Hematopoietic multipotent progenitor cell treated with erythropoietin and hydrocortisone succinate and interleukin-3 and kit ligand, for 8 days (in vitro differentiated cells): Measurements from ENCODE around the gene RPP30.
"Not testable (repeated sequence)": the region's sequence is repeated elsewhere in the genome, so short reads cannot be mapped to it uniquely, and the experiment has no call there.

Experiments
- DNase-seq: peaks from one replicate; pipeline ENCODE4 v3.0.0-alpha.2; 2015

Gene RPP30

DNA sequence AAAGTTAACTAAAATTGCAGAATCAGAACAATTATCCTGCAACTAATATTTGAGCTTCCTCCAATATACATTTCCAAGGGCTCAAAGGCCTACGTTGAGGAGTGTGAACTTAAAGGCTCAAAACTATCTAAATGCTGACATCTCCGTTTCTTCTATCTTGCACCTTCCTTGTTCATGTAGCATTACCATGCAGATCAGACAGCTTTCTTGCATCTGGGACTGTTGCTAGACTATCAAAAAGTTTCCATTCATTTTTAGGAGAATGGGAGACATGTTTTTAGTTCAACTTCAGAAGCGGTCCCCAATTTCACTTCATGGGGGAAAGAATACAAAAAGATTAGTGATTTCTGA is 46.2 kb downstream of the RPP30 start:
- no peak for DNase-seq

DNA sequence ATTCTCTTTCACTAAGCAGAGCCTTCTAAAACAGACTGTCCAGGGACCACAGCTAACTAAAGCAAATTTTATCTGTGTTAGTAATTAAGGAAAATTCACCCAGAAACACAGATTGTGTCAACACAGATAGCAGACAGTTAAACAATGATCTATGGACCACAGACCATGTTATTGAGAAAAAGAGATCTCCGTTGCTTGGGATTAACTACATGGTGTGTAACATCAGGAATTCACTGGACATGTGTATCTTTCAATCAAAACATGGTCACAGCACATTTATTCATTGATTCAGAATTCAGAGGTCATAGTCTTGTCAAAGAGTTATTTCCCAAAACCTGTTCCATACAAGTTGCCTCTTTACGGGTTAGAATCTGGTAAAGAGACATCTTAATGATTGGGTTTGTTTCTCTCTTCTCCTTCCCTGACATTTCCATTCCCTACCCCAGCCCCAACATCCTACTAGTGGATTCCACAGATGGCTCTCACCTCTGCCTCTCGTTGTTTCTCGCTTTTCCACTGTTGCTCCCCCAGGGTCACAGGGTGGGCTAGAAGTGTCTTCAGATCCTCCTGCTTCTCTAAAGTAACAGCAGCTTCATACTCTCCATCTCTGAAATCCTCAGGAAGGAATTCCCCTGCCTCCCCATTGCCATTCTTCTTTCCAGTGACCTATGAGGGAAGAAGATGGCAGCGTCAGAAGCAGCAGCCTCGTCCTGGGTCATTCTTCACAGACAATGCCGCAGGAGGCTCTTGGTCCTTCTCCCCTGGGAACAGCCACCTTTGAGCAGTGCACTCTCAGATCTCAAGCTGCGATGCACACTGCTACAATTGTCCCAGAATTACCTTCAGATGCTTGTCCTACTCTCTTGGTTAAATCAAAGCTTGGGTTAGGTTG is 48.2 kb downstream of the RPP30 start:
- no peak for DNase-seq

DNA sequence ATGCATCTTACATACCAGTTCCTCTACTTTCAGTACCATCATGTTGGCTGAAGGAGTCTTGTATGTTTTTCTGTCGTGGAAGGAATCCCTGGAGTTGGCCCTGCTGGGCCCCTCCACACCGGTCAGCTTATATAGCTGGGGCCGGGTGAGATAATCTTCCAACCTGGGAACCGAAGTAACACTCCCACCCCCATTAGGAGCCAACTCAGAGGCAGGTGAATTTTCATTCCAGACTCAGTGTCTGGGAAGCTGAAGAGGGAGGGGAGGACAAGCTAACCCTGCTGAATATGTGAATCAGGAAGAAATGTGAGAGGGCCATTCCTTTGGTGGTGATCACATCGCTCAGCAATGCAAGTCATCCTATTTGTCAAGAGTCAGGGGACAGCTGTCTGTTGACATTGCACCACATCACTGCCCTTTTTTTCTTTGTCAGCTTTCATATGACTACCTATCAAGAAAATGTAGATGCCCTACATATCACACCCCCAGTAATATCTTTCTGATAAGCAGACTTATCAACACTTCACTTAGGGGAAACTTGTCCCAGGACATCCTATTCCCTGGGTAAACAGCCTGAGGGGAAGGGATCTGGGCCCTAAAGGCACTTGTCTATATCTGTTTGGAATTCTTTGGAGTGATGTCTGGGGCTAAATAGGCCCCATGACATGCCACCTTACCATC is 49.4 kb downstream of the RPP30 start, which contains the start of gene ANKRD1:
TSS of gene ANKRD1 (minus strand) at position 102 of the 681 bp plus-strand sequence. CDS start at position 42, 60 bp downstream.
- no peak for DNase-seq

DNA sequence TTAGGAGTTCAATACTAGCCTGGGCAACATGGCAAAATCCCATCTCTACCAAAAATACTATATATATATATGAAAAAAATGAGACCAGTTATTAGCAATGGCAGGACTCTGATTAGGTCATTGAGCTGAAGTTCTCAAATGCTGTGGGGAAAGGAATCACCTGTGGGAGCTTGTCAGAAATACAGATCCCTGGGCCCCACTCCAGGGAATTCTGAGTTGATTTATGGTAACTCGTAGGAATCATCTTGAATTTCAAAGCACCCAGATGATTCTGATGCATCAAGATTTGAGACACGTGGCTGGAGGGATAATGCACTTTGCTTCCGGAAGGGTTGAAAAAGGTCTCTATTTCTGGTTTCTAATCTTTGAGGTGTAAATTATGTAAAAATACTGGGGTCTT is 50.1 kb downstream of the RPP30 start:
- DNase-seq = no peak

DNA sequence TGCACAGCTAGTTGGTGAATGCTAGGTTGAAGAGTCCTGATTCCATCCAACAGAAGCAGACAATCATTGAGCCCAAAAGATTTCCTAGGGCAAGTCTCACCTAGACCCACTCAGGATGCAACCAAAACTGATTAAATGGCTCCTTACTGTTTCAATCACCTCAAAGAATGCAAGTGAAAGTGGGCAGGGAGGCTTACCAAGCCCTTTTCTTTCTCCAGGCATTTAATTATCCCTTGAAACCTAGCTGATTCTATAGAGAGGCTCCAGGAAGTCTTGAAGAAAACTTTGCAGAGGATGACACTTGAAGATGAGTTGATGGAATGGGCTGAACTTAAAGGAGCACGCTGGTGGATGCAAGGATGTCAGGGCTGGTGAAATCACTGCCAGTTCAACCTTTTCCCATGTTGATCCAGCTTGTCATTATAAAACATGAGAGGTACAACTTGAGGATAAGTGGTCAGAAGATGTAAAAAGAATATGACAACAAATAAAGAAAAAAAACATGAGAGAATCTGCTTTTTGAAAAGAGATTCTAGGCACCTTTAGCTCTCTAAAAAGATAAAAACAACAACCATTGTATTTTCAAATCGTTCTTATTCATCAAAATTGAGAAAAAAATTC is 51.4 kb downstream of the RPP30 start:
- no peak for DNase-seq

DNA sequence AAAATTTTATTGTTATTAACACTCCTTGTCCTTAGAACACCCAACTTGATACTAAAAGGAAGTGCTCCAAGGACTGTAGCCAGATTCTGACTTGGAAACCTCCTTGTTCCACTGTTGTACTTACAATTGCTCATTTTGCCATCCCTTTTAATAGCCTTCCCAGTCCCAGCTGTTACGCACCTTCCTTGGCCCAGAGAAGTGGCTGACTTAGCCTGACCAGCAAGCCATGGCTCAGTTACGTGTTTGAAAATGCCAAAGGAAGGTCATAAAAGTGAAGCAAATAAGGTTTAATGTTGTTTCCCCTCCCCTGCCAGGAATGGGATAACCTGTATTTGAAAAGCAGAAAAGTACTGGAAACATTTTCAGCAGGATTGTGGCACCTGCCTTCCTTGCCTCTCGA is 52.8 kb downstream of the RPP30 start:
- no peak for DNase-seq

DNA sequence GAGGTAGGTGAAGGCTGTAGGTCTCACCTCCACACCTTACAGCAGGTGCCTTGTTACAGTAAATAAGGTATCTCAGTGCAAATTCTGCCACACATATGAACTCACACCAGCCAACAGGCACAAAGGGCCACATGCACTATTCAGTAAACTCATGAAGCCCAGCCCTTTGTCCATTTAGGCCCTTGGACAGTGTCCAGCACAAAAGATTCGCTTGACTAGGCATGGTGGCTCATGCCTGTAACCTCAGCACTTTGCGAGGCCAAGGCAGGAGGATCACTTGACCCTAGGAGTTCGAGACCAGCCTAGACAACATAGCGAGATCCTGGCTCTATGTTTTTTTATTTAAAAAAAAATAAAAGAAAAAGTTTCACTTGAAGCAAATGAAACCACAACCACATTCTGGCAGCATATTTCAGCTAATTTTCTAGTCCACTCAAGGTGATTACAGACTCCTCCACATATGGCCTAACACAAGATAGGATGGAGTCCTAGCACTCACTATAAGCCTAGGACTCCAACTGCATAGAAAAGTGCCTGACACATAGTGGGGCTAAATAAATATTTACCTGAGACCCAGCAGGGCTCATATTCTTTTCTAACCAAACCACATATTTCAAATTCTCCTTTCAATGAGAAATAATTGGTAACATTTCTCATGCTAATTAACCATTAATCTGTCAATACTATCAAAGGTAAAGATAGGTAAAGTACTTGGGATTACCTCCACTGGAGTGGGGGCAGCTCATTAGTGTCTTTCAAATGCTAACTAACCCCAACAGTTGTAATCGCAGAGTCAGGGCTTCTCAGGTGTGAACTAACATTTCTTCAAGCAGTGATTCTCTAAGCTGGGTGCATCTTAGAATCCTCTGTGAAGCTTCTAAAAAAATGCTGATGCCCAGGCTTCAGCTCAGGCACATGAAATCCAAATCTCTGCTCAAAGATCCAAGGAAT is 53.6 kb downstream of the RPP30 start:
- DNase-seq = no peak

DNA sequence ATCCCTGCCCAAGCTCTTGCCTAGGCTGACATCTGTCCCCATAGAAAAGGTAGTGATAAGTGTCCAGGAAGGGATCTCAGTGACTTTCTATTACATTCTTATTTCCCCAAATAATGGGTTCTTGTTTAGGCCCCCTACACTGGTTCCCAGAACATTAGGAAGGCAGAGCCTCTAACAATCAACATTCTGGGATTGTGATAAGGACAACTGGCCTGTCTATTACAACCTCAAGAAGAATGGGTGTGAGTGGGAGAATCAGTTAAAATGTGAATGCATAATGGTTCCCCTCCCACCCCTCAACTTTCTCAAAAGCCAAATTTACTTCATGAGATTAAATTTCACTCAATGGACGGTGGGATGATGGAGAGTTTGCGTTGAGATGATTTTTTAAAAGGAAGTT is 55.5 kb downstream of the RPP30 start:
- DNase-seq = no peak

DNA sequence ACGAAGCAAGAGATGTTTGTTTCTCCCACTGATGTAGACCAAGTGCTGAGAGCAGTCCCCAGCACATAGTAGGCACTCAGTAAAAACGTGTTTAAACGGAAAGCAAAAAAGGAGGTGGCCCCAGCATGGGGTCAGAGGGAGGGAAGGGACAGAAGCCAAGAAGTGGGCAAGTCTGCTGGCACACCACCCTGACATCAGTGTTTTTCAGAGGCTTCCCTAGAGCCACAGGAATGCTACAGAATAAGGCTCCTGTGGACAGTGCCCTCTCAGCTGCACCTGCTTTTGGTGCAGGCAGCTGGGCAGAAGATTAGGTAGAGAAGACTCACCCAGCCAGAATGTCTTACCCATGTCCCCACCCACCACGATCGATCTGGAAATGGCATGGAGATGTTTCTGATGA is 57.4 kb downstream of the RPP30 start:
- DNase-seq = no peak

DNA sequence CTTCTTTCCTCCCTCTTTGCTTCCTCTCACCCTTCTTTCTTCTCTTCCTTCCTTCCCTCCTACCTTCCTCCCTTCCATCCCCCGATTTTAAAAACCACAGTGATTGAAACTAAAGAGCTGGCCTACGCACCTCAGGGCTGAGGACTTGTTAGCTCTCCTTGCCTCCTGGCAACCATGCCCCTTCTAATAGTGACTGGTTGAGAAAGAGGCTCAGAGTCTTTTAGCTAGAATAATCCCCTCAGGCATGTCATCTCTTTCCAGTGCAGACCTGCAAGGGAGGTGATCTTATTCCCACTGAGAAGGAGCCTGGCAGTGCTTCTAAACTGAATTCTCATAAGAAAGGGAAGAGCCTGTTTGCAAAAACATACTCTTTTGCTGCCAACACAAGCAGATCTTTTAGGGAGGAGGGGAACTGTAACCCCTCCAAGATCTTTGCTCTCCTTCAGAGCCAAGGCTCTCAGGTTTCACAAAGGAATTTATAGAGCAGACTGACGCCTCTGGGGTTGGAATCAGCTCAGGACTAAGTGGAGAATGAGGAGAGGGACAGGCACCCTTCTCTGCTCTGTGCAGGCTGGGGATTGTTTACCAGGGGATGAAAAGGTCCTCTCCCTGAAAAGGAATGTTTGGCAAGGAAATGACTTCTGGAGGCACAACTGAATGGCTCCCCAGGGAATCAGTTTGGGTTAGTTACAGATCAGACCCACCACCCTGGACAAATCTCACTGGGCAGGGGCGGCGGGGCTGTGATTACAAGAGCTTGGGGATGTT is 58.5 kb downstream of the RPP30 start:
- no peak for DNase-seq

DNA sequence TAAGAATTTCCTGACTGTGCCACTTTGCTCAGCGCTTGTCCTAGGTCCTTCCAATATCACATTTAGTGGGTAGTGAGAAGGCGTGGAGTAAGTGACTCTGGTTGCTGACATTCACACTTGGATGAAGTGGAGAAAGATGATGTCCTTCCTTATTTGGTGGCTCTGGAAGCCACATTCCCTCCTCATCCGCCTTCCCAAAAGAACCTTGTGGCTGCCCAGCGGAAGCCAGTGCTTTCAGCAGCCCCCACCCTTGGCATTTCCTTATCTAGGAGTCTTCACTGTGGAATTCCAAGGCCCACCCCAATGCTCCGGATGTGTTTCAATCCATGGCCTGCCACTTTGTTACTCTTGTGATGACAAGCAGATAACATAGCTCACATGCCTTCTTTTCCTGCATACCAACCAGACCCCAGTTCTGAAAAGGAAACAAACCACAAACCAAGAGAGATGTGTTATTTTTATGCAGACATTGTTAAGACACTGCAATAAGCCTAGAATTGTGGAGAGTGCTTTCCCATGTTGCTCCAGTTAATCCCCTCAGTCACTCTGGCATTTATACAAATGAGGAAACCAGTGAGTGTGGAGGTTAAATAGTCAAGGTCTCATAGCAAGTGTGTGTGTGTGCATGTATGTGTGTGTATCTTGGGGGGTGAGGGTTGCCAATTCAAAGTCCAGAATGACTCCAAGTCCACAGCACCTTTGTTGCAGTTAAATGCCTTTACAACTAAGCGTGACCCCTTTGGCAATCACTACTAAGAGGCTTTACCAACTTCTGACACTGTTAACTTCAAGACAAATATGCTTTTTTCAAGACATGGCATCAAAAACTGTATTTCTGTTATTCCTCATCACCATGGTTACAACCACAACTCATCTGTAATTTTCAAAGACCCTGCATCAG is 59.4 kb downstream of the RPP30 start:
- no peak for DNase-seq

DNA sequence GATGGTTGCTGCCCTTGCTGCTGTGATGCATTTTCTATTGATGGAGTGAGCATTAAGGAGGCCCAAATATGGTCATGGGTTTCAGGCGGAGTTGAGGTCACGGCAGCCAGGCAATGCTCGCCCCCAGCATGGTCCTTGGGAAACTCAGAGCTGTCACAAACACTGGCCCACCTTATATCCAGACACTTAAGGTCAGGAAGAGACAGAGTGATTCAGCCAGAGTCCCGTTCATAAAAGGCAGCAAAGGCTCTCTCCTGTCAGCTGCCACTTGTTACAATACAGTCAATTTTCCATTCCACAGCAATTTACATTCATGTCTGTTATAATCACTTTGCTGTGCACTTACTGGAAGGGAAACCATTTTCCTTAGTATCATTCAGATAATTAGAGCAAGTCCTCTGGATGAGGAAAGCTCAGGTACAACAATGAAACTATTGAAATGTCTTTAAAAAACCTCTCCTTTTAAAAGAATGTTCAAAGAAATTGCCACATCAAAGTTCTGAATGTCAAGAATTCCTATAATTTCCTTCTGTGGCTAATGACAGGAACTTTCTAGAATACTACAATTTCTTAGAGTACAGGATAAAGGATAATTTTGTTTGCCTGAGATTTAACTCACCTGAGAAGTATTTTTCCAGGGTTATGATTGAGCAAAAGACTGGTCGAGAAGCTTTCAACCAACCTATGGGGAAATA is 64.0 kb downstream of the RPP30 start:
- no peak for DNase-seq

DNA sequence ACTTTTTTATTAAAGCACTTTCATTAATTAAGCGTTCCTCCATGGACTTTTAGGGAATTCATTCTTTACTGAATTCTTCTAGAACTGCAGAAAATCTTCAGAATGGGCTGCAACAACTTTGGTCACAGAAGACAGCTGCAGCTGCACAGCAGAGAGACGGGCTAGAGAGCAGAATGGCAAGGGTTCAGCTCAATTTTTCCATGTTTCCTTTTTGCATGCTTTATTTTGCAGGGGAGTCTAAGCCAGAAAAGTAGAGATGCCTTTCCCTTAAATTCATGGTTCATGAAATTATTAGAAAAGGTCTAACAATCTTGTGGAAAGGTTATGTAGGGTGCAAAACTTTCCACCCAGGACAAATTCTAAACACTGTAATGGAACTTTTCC is 64.5 kb downstream of the RPP30 start:
- no peak for DNase-seq

DNA sequence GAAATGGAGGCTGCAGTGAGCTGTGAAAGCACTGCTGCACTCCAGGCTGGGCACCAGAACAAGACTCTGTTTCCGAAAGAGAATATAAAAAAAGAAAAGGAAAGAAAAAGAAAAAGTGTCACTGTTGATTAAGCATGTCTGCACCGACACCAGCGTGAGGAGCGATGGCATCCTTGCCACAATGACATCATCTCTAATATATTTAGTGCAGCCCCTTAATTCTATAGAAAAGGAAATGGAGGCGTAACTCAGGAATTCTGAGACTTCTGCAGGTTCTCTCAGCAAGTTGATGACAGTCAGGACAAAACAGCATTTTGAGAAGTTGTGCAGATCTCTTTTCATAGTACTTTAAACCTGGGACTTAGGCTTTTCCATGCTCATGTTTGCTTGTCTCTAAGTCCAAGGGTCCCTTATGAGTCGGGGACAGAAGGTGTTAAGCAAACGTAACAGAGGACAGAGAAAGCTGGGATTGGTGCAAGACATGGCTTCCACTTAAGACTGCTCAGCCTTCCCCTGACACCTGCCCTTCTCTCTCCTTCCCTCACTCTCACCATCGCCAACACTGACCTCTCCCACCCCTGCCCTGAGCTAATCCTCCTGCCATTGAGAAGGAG is 66.0 kb downstream of the RPP30 start:
- no peak for DNase-seq

DNA sequence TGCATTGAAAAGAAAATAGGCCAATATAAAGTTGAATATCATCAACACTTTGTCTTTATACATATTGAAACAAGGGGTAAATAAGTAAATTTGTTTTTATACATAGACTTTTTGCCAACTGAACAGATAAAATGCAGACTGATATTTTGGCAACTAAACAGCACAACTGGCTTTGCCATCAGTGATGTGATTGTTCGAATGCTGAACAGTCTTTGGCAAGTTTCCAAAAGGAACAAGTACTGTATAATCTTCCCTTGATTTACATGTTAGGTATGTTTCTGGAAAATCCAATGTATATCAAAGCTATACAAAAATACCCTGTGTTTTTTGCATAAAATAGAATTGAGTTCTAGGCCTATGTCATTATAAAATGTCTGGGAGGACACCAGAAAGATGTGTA is 67.3 kb downstream of the RPP30 start:
- no peak for DNase-seq

DNA sequence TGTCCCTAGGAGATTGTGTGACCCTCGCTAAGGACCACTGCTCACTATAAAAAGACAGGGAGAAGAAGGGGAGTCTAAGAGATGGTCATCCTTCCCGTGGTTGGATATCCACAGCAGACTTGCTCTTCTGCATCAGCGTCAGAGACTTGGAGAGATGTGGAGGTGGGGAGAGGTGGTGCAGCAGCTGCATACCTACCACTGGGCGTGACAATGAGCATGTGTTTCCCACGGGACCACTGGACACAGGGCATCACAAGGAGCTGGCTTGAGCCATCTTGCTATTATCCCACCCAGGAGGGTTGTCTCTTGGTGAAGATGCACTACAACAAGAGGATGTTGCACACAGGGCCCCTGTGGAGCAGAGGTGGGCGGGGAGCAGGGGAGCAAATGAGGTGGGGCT is 67.9 kb downstream of the RPP30 start:
- DNase-seq = no peak

DNA sequence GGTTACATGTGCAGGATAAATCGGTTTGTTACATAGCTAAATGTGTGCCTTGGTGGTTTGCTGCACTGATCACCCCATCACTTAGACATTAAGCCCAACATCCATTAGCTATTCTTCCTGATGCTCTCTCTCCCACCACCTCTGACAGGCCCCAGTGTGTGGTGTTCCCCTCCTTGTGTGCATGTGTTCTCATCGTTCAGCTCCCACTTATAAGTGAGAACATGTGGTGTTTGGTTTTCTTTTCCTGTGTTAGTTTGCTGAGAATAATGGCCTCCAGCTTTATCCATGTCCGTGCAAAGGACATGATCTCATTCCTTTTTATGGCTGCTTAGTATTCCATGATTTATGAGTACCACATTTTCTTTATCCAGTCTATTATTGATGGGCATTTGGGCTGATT is 71.2 kb downstream of the RPP30 start:
- not testable (repeated sequence) for DNase-seq

DNA sequence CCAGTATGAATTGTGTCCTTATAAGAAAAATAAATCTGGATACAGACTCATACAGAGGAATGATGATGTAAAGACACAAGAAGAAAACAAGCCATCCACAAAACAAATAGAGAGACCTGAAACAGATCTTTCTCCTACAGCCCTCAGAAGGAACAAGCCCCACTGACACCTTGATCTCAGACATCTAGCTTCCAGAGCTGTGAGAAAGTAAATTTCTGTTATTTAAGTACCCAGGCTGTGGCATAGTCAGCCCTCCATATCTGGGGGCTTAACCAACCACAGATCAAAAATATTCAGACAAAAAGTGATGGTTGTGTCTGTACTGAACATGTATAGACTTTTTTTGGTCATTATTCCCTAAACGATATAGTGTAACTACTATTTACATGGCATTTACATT is 73.0 kb downstream of the RPP30 start:
- DNase-seq = no peak

DNA sequence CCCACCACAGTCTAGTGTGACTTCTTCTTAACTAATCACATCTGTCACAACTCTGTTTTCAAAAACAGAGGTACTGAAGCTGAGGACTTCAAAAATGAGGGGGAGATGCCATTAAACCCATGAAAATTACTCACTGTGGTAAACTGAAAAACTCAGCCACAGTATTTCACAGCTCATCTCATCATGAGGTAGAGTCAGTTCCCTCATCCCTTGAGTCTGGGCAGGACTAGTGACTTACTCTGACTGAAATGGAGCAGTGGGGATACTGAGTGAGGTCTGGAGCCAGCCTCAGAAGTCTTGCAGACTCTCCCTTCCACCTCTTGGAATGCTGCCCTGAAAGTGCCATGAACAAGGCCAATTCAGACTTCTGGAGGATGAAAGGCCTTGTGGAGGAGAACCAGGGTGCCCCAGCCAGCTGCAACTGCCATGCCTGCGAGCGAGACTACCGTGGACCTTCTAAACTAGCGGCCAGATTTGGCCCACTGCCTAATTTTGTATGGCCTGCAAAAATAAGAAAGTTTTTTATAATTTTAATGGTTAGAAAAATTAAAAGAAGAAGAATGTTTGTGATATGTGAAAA is 73.8 kb downstream of the RPP30 start:
- no peak for DNase-seq
